Activated T-helper 1 cell treated with anti-CD3 and anti-CD28 coated beads, Interleukin-2, amount 50 U/mL, for 16 hours (primary cell): ENCODE results near the gene MLXIPL.
"Not testable (repeated sequence)": the region's sequence is repeated elsewhere in the genome, so short reads cannot be mapped to it uniquely, and the experiment has no call there.

Experiments
- DNase-seq, 2 donors: peaks; one replicate each; pipeline ENCODE4 v3.0.0-alpha.2; 2020; ENCODE audit warnings: low read depth in 1 of 2, low spot score in 1 of 2

MLXIPL gene

DNA sequence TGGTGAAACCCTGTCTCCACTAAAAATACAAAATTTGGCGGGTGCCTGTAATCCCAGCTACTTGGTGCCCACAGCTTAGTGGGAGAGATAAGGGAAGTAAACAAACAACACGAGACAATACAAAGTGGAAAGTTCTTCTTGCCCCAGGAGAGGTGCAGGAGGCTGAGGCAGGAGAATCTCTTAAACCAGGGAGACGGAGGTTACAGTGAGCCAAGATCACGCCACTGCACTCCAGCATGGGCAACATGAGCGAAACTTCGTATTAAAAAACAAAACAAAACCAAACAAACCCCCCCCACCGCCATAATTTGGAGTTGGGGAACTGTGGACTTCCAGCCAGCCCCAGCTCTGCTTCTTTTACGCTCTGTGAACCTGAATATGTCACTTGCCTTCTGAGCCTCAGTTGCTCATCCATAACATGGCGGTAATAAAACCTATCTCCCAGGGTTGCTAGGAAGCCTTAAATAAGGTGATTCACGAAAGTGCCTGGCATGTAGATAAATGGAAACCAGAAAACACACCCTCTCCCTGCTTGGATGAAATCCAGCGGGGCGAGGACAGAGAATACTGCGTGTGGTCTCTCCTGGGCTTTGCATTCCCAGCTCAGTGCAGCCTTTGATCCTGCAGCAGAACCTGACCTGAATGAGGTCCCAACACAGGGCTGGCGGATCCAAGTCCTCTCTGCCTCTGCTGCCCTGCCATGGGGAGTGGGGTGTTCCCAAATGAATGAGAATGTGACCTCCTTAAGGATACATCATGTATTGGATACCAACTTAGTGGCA lies 10.2 kb downstream of the MLXIPL start:
- no peak for DNase-seq

DNA sequence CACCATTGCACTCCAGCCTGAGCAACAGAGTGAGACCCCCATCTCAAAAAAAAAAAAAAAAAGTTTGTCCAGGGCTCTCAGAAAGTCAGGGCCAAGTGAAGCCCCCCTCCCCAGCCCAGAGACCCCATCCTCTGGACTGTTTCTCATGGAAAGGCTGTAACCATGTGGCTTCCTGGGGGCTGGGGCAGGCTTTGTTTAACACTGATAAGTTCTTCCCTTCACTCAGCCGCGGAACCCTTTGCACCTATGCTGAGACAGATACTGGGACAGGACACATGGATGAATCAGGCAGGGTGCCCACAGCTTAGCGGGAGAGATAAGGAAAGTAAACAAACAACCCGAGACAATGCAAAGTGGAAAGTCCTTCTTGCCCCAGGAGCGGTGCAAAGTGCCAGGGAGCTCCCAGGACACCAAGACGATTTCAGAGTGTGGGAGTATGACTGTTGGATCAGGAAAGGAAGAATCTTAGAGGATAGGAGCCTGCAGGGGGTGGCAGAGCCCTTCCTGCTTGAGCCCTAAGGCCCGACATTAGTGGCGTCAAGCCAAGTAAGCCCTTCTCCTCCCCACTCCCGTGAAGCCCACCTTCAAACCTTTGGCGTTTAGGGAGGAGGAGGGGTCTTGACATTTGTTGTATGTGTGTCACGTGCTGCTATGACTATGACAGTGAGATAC lies 11.6 kb downstream of the MLXIPL start:
- DNase-seq = no peak

DNA sequence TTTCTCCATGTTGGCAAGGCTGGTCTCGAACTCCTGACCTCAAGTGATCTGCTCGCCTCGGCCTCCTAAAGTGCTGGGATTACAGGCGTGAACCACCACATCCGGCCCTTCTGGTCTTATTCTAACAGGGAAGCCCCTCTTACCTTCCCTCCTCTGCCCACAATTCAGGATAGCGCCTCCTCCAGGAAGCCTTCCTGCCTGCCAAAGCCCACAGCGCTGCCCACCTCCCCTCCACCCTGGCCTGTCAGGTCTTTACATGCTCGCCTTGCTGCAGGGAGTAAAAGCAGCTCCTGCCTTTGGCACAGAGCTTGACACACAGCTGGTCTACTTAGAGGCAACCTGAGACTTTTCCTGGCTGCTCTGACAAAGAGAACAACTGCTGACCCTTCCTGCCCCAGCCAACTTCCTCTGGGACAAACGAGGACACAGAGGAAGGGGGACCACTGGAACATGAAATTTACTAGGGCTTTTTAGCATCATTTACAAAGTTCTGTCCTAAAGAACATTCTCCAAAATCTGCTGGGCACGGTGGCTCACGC lies 13.2 kb downstream of the MLXIPL start:
- DNase-seq = no peak

DNA sequence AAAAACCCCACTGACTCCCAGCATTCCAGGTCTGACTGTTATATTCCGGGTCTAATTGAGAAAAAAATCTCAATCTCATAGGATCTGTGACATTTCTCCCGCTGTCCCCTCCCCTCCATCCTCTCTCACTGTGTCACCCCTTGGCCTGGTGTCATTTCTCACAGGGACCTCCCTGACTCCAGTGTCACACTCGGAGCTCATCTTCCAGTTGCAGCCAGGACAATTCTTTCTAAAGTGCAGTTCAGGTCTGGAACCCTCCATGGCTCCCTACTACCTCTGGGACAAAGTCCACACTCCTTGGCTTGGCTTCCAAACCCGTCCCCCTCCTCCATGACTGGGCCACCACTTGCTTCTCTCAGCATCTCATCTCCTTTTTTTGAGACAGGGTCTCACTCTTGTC lies 14.2 kb downstream of the MLXIPL start:
- DNase-seq = no peak

DNA sequence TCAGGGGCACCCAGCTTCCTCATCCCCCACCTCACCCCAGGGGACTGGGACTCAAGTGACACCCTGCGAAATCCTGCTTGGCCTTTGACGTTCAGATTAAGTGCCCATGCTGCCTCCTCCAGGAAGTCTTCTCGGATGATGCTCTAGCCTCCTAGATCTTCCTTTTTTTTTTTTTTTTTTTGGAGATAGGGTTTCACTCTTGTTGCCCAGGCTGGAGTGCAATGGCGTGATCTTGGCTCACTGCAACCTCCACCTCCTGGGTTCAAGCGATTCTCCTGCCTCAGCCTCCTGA lies 16.7 kb downstream of the MLXIPL start:
- not testable (repeated sequence) for DNase-seq

DNA sequence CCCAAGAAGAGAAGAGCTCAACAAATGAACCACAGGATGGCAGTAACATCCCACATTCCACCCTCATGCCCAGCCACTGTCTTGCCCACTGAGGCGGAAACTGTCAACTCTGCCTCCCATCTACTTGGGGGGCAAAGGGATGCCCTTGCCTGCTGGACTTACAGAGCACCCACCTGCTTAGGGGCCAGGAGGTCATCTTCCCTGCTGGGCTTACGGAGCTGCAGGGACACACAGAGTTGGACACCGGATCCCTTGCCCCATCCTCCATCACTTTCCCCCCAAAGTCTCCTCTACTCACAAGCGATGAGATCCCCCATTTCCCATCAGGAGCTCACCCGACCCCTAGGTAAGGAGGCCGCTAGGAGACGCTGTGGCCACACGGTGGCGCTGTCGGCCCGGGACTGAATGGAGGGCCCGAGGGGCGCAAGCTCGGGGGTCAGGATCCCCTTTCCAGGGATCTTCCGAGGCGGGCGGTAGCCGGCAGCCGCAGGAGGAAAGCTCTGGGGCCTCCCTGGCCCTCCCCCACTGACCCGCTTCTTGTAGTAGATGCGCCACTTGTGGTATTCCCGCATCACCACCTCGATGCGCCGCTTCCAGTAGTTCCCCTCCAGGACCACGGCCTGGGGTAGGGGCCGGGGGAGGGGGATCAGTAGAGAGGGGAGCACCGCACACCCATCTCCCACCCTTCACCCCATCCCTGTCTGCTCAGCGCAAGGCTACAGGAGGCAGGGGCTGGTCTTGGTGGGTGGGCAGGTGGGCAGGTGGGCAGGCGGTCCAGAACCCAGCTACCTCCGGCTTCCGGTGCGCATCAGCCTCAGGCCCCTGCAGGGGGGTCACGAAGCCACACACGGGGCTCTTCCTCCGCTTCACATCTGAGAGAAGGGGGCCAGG lies 17.3 kb downstream of the MLXIPL start:
- peak; percentile 54 to 56 for DNase-seq

DNA sequence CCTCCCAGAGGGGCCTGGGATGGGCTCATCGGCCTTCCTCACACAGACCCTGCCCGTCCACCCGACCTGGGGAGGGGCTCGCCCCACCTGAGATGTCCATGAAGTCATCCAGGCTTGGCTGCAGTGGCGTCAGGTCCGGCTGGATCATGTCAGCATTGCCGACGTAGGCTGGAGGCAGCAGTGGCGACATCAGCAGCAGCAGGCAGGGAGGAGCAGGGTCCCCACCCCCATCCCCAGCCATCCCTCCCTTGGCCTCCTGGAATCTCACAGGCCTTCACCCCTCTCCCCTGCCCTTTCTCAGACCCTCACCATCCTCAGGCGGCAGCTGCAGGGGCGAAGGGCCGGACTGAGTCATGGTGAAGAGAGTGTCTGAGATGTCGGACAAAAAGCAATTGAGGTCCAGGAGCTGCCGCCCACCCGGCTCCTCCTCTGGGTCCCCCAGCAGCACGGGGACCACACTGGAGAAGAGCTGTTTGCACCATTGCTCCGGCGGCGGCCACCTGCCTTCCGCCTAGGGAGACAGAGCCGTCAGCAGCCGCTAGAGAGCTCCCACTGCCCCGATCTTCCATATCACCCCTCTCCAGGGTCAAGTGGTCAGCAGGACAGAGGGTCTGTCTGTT lies 18.6 kb downstream of the MLXIPL start:
- DNase-seq = no peak

DNA sequence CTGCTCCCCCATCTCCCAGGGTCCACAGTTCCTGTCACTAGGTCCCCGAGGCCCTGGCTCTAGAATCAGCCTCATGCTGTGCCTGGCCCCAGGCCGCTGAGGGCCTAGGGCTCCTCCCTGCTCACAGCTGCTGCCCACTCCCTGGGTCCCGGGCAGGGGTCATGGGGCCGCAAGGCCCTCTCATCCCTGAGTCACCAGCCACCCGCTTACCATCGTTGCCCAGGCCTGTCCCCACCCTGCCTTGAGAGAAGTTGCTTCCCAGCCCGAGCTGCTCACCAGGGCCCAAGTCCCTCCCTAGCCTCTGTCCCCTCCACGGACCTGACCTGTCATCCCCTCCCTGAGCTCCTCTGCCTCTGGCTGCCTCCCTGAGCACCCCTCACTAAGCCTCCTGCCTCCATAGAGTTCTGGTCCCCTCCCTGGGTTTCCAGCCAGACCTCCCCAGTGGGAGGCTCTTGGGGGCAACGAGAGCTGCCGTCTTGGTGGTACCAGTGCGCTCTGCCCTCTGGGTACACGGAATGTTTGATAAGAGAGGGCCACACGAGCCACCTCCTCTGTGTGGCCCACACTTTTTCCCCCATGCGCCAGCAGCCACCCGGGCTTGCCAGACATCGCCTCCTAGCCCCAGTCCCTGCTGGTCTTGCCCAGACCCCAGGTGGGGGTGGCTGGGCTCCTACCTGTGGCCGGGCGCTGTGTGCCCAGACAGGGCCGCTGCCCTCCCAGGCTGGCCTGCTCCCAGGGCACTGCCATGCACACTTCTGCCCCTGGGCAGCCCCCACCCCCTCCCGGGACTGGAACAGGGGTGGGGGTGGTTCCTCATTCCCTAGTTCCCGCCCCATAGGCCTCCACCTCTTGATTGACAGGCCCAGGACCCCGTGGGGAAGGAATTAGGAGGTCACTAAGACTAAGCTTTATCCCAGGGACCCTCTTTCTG lies 21.3 kb downstream of the MLXIPL start:
- DNase-seq = no peak

DNA sequence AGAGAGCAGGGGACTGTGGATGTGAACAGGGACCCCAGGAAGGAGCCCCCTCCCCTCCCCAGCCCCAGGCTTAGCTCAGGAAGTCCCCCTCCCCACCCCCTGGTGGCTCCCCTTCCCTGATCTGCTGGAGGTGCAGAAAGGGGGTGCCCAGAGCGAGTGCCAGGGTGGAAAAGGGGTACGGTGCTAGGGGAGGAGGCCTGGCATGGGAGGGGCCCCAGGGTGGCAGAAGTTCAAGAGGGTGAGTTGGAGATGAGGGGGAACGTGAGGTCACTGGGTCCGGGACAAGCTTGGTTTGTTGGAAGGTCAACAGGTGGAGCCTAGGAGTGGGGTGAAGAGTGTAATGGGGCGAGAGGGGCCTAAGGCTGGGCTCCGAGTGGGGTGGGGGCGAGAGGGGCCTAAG lies 24.4 kb downstream of the MLXIPL start:
- DNase-seq = no peak

DNA sequence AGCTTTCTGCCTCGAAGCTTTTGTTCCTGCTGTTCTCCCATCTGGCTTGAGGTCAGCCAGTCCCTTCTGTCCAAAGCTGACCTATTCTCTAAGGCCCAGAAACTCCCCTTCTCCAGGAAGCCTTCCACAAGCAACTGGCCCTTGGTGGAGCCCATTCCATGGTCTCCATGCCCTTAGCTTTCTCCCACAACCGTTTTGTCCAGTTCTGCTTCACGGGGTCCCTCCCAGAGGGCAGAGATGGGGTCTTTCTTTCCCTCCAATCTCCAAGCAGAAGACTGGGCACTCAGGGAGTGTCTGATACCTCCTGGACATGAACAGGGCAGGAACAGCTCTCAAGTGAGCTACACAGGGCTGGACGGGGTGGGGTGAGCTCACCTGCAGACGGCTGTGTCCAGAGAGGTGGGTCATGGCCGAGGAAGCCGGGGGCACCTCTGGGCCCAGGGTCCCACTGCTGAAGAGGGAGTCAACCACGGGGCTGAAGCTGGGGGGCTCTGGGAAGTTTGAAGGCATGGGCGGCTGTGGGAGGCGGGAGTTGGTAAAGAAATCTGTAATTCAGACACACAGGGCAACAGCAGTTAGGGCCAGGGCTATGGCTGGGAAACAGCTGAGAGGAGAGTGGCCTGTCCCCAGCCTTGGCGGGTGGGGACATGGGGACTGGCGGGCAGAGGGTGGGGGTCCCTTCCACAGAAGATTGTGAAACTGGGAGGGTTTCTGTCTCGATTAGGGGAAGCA lies 25.0 kb downstream of the MLXIPL start:
- no peak for DNase-seq

DNA sequence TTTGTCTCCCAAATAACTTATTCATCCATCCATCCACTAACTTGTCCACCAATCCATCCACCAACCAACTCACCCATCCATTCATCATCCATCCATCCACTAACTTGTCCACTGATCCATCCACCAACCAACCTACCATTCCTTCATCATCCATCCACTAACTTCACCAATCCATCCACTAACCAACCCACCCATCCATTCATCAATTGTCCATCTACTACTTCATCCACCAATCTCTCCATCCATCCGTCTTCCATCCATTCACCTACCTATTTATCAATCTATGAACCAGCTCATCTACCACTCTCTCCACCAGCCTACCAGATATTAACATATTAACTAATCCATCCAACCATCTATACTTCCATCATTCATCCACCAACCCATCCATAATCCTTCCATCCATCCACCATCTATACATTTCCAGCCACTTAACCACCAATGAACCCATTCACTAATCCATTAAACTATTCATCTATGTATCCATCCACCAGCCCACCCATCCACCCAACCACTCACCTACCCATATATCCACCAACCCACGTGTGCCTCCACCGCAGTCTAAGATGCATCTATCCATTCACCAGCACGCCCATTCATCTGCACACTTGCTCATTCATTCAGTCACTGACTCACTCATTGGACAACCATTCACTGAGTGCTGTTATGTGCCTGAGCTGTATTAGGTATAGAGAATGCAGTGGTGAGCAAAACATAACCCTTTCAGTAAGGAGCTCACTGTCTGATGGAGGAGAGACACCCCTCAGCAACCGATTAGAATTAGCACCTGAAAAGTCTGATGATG lies 26.1 kb downstream of the MLXIPL start:
- no peak for DNase-seq

DNA sequence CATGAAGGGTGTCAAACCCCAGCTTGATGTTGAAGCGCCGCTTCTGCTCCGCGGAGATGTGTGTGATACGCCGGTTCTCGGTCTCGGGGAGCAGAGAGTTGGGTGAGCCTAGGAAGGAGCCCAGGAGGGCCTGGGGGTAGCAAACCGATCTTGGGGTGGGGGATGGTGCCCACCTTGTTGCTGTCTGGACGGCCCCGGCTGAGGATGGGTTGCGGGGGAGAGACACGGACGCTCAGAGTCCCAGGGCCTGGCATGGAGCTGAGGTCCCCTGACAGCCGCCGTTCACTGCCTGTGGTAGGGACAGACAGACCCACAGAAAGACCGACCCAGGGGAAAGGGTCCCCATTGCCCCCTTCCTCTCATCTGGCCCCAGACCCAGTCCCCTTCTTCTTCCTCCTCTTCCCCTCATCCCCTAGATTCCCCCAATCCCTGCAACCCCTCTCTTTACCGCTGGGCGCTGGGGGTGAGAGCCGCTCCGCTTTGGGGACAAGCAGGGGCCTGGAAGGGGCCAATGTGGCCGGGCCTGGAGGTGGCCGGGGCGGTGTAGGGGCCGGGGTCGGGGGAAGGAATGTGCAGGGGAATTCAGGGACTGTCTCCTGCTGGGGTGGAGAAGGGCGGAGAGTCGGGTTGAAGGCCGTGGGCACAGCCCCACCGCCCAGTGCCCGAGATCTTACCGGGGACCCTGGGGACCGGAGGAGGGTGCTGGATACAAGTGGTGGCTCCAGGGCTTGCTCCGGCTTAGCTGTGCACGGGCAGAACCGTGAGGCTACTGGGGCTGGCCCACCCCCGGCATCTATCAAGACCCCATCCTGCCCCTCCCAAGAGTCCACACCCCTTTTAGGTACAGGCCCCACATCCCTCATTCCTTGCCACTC lies 27.9 kb downstream of the MLXIPL start:
- DNase-seq = no peak

DNA sequence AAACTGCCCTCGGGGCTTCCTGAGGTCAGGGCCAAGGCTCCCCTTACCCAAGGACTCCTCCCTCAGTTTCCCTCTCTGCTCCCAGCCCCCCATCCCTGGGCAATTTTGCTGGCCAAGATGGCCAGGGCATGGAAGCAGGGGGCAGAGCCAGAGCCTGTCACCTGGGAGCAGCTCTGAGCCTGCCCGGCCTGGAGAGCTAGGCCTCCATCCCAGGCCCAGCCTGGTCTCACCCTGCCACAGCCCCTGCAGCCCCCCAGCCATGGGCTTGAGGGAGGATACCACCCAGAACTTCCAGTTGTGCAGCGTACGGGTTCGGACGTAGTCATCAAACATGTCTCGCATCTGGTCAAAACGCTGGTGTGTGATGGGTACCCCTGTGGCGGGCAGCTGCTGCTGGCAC lies 29.0 kb downstream of the MLXIPL start:
- no peak for DNase-seq

DNA sequence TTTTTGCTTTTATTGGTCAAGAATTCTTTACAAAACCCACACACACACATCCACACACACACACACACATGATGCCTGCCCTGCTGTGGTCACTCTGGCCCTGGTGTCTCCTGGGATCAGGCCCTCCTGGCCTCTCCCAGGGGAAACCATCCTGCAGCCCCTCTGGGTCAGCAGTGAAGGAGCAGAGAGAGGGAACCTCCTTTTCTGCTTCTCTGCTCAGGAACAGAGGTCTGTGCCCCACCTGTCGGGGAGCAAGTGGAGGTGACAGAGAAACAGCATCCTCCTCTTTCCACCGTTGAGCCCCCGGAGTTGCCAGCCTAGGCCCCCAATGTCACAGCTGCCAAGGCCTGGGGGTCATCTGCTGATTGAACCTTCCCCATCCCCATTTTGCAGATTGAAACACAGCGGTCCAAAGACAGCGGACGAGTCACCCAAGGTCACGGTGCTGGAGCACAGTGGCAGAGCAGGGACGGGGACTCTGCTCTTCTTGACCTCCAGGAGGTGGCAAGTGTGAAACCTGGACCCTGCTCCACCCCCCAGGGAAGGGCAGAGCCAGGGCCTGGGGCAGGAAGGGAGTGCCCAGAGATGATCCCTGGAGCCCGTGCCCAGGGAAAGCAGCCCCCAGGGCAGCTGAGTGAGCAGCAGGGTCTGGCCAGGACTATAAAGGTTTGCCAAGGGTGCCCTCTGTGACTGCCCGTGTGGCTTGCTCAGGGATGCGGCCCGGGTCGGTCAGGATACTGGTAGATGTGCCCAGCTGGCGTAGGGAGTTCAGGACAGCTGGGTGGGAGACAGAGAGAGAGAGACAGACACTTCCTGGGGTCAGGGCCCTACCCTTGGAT lies 30.9 kb downstream of the MLXIPL start:
- DNase-seq = no peak

DNA sequence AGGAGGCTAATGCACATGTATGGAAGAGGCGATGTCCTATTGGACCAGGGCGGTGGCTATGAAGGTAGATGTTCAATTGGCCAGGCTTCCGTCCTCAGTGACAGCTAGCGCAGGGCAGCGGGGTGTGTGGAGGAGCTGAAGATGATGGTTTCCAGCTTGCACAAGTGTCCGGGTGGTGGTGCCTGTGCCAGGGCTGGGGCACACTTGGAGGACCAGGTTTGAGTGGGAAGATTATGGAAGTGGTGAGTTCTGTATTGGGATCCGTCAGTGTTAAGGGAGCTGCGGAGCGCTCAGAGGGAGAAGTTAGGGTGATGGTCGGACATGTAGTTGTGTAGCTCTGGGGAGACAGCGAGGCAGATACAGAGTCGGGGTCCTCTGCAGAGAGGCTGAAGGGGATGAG lies 37.4 kb downstream of the MLXIPL start:
- DNase-seq = no peak

DNA sequence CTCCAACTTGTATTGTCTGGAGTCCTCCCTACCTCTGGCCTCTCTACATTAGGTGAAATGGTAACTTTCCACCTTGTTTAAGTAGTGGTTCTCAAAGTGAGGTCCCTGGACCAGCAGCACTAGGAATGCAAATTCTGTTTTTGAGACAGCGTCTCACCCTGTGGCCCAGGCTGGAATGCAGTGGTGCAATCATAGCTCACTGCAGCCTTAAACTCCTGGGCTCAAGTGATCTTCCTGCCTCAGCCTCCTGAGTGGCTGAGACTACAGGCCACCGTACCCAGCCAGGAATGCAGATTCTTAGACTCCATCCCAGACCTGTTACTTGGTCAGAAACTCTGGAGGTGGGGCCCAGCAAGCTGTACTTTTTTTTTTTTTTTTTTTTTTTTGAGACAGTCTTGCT lies 39.1 kb downstream of the MLXIPL start:
- DNase-seq = no peak

DNA sequence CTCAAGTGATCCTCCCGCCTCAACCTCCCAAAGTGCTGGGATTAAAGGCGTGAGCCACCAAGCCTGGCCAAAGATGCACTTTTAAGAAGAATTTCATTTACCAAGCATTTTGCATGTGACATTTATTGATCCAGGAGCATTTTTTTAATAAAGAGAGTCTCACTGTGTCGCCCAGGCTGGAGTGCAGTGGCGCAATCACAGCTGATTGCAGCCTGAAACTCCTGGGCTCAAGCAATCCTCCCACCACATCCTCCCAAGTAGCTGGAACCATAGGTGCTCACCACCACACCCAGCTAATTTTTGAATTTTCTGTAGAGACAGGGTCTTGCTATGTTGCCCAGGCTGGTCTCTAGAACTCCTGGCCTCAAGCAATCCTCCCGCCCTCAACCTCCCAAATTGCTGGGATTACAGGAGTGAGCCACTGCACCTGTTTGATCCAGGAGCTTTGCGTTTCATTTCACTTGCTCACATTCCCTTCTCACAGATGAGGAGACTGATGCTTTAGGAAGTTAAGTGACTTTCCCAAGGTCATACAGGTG lies 41.6 kb downstream of the MLXIPL start:
- DNase-seq = no peak
